ENCODE measurements around the gene XRCC2. TPM values are rescaled to one million over a fixed set of nuclear protein-coding genes. Genes with fewer than 3 reads are reported as not detected.
"Not testable (repeated sequence)": the region's sequence is repeated elsewhere in the genome, so short reads cannot be mapped to it uniquely, and the experiment has no call there.

XRCC2 gene
- total RNA-seq = 0.65 TPM
- long read RNA-seq = 0 reads

GRCh38 chr7:152675759-152676636 lies at the start of gene XRCC2:
TSS of gene XRCC2 (minus strand) at chr7:152676141. CDS start at chr7:152676079, 62 bp downstream.
- intact Hi-C loops (cut with DNase I) = loop anchor here (2.0 to 10.0 kb wide), 3 partner anchors 83 to 331 kb away; partner anchors contain the start of gene ACTR3B
- peak; percentile 95 for DNase-seq (ENCODE audit: missing footprints)
- peak; percentile 99 for ATAC-seq

- intact Hi-C loops (cut with DNase I) = no loop called here
Observed at GRCh38 chr7:152723364-152723763, 47.4 kb upstream of the XRCC2 start.

GRCh38 chr7:152712412-152713042 lies 36.6 kb upstream of the XRCC2 start:
- ATAC-seq; DNase-seq (ENCODE audit: missing footprints); intact Hi-C loops (cut with DNase I): not testable (repeated sequence)

More at GRCh38 chr7:152723364-152723763, 47.4 kb upstream of the XRCC2 start:
- ATAC-seq (no peak), DNase-seq (ENCODE audit: missing footprints) (no peak)

- intact Hi-C loops (cut with DNase I) = no loop called here
- DNase-seq (ENCODE audit: missing footprints) (no peak), ATAC-seq (no peak)
Observed at GRCh38 chr7:152711444-152711944, 35.6 kb upstream of the XRCC2 start.

GRCh38 chr7:152710153-152710442 lies 34.2 kb upstream of the XRCC2 start:
- DNase-seq (ENCODE audit: missing footprints) (no peak), ATAC-seq (no peak)
- intact Hi-C loops (cut with DNase I) = no loop called here

- DNase-seq (ENCODE audit: missing footprints) (no peak), ATAC-seq (no peak)
- intact Hi-C loops (cut with DNase I) = loop anchor here (5.0 kb wide), 1 partner anchor 372 kb away; no protein-coding TSS in a partner anchor
Observed at GRCh38 chr7:152709287-152710152, 33.6 kb upstream of the XRCC2 start.

GRCh38 chr7:152704796-152705384 lies 28.9 kb upstream of the XRCC2 start:
- ATAC-seq (no peak), DNase-seq (ENCODE audit: missing footprints) (no peak)
- intact Hi-C loops (cut with DNase I) = loop anchor here (5.0 kb wide), 1 partner anchor 368 kb away; no protein-coding TSS in a partner anchor

- ATAC-seq = no peak
- intact Hi-C loops (cut with DNase I) = no loop called here
- DNase-seq (ENCODE audit: missing footprints) = no peak
Observed at GRCh38 chr7:152699079-152699478, 23.1 kb upstream of the XRCC2 start.

- DNase-seq (ENCODE audit: missing footprints); intact Hi-C loops (cut with DNase I); ATAC-seq: not testable (repeated sequence)
Observed at GRCh38 chr7:152697268-152697974, 21.5 kb upstream of the XRCC2 start.

- ATAC-seq; intact Hi-C loops (cut with DNase I); DNase-seq (ENCODE audit: missing footprints): not testable (repeated sequence)
Observed at GRCh38 chr7:152692196-152692595, 16.3 kb upstream of the XRCC2 start.

- intact Hi-C loops (cut with DNase I) = no loop called here
- ATAC-seq = no peak
Observed at GRCh38 chr7:152683297-152683696, 7.4 kb upstream of the XRCC2 start.

GRCh38 chr7:152677808-152678670 lies 2.1 kb upstream of the XRCC2 start:
- intact Hi-C loops (cut with DNase I) = loop anchor here (2.0 to 10.0 kb wide), 3 partner anchors 81 to 333 kb away; partner anchors contain the start of gene ACTR3B
- DNase-seq (ENCODE audit: missing footprints) = no peak
- ATAC-seq = no peak

More at GRCh38 chr7:152683297-152683696, 7.4 kb upstream of the XRCC2 start:
- no peak for DNase-seq (ENCODE audit: missing footprints)

- DNase-seq (ENCODE audit: missing footprints) (no peak), ATAC-seq (no peak)
- intact Hi-C loops (cut with DNase I) = loop anchor here (10.0 kb wide), 1 partner anchor 330 kb away; no protein-coding TSS in a partner anchor
Observed at GRCh38 chr7:152674860-152675758, 832 bp downstream of the XRCC2 start.

- DNase-seq (ENCODE audit: missing footprints) (no peak), ATAC-seq (no peak)
- intact Hi-C loops (cut with DNase I) = loop anchor here (10.0 kb wide), 1 partner anchor 329 kb away; no protein-coding TSS in a partner anchor
Observed at GRCh38 chr7:152673897-152674296, 2.0 kb downstream of the XRCC2 start.

- intact Hi-C loops (cut with DNase I) = loop anchor here (10.0 kb wide), 1 partner anchor 328 kb away; no protein-coding TSS in a partner anchor
Observed at GRCh38 chr7:152672626-152673025, 3.3 kb downstream of the XRCC2 start.

GRCh38 chr7:152669758-152670157 lies 6.2 kb downstream of the XRCC2 start:
- ATAC-seq (no peak), DNase-seq (ENCODE audit: missing footprints) (no peak)
- intact Hi-C loops (cut with DNase I) = loop anchor here (10.0 kb wide), 1 partner anchor 325 kb away; no protein-coding TSS in a partner anchor

More at GRCh38 chr7:152672626-152673025, 3.3 kb downstream of the XRCC2 start:
- ATAC-seq (no peak), DNase-seq (ENCODE audit: missing footprints) (no peak)
